Measurements from ENCODE around the gene GRAMD1A. TPM values are rescaled to one million over a fixed set of nuclear protein-coding genes. Genes with fewer than 3 reads are reported as not detected.

The GRAMD1A gene
- polyA plus RNA-seq (2012; rRNA removed), result 64.6 and 81.9 TPM in 2 replicates
- polyA plus RNA-seq (2012; cell fraction: cytosol; rRNA removed), result 55.0 and 68.3 TPM in 2 replicates
- 145 and 165 TPM in 2 replicates for polyA plus RNA-seq (2012; cell fraction: nucleus; rRNA removed)

DNA sequence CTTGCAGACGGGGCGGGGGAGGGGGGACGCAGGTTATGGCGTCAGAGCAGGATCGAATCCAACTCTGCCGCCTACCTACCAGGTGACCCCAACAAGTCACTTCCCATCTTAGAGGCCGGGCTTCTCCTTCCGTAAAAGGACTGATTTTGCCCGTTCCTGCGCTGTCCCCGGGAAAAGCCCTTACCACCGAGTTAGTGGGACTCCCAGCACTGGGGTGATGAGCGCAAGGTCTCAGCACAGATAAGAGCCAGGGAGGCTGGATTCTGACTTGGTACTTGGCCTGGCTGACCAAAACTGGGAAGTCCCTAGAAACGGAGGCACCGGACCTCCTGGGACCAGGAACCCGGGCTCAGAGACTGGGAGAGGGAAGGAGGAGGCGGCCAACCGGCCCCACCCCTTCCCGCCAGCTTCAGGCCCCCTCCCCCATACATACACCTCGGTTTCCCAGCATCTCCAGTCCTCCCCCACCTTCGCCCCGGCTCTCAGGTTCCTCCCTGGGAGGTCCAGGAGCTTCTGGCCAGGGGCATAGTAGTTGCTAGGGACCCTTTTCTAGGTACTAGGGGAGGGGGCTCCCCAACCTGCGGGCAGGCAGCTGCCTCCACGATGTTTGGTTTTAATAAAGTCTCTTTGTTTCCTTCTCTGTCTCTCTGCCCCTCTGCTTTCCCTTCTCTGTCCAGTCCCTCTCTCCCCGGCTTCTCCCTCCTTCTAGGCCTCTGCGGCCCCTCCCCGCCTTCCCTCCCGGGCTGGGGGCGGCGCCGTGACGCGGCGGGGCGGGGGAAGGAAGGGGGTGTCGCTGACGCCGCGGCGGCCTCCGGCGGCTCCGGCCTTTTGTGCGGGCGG is at the start of gene GRAMD1A:
Gene GRAMD1A (plus strand): TSS at position 826 of the 840 bp plus-strand sequence. CDS start 156 bp downstream, outside the sequence.
- Histone ChIP-seq H3F3A (replicated peaks; ENCODE audit: insufficient read depth) (no peaks in the 10 kb centered on the region), H3K4me1 (ENCODE audit: control insufficient read depth in 1 of 2, insufficient read depth in 2 of 2, low read depth in 1 of 2, low read length in 1 of 2) (peaks cover 7 to 16% of the 10 kb centered on the region in 2 experiments; a peak in 2 of 4 replicates), H3K36me3 (replicated peaks in 1 of 2; ENCODE audit: control insufficient read depth in 1 of 2, insufficient read depth in 2 of 2, low read length in 1 of 2) (no peaks in the 10 kb centered on the region), H3K9me2 (no peaks in the 10 kb centered on the region), H3K79me2 (ENCODE audit: insufficient read depth) (peaks cover 56% of the 10 kb centered on the region), H3K4me2 (peak within 1 kb of the TSS; percentile 98), H3K27me3 (ENCODE audit: insufficient read depth) (no peaks in the 10 kb centered on the region), H4K20me1 (ENCODE audit: insufficient read depth) (peaks cover 24% of the 10 kb centered on the region), H3K4me3 (ENCODE audit: low read depth in 2 of 2, low read length in 1 of 2) (peak within 1 kb of the TSS; percentile 68 to 79), H3K9ac (peak within 1 kb of the TSS; percentile 82), H3K27ac (ENCODE audit: low read depth in 2 of 2, low read length in 1 of 2) (peak within 1 kb of the TSS; percentile 86 to 91), H3K9me3 (no peaks in the 10 kb centered on the region), H2AFZ (ENCODE audit: low read depth) (peak within 1 kb of the TSS; percentile 89)
- DNase-seq, result peak; percentile 98
- 3% methylated on average over 40 of the region's 45 CpGs for WGBS (ENCODE audit: low lambda C conversion rate)
- CTCF ChIA-PET, result interaction anchor here (1.0 to 2.7 kb wide), 7 partner anchors 12 to 73 kb away, joined by 3 to 16 read pairs (median 3); partner anchors contain the start of gene ZNF30
- TF ChIP-seq MXI1 (IDR thresholded peaks at IDR 0.05; ENCODE audit: low read depth, low read length) (no peak), PBX3 (IDR thresholded peaks at IDR 0.05) (no peak; the same call in 1 of the 2 replicates), RAD21 (IDR thresholded peaks at IDR 0.05; ENCODE audit: low read length) (no peak), EP300 (IDR thresholded peaks at IDR 0.05; ENCODE audit: borderline replicate concordance in 1 of 2, low read depth in 1 of 2, low read length in 1 of 2) (no peak), SMC3 (IDR thresholded peaks at IDR 0.05; ENCODE audit: low read depth, low read length) (no peak), MEF2A (IDR thresholded peaks at IDR 0.05; ENCODE audit: borderline replicate concordance, low read depth) (no peak), ZBTB33 (IDR thresholded peaks at IDR 0.05; ENCODE audit: borderline replicate concordance, low read depth) (no peak), POLR2AphosphoS5 (IDR thresholded peaks at IDR 0.05; ENCODE audit: low read depth, low read length) (peak; percentile 83), TAF1 (IDR thresholded peaks at IDR 0.05; ENCODE audit: borderline replicate concordance, low read depth, low read length) (peak; percentile 83)
- POLR2A ChIA-PET, result interaction anchor here (0.7 to 2.5 kb wide), 3 partner anchors 9 to 37 kb away, joined by 3 to 8 read pairs (median 3); no protein-coding TSS in a partner anchor

- no peak overlapping the region for H3K9ac ChIP-seq
- H3F3A ChIP-seq (replicated peaks; ENCODE audit: insufficient read depth), result no peaks in the 10 kb centered on the region
- no peak overlapping the region for H3K4me2 ChIP-seq
- peaks cover 24% of the 10 kb centered on the region; the same call in 1 of the 2 replicates for H3K9me3 ChIP-seq
- H4K20me1 ChIP-seq (ENCODE audit: insufficient read depth), result no peaks in the 10 kb centered on the region
- no peak overlapping the region for H3K27ac ChIP-seq (ENCODE audit: low read depth in 2 of 2, low read length in 1 of 2)
- CTCF ChIA-PET, result interaction anchor here (0.7 kb wide), 1 partner anchor 215 kb away, joined by 3 read pairs; no protein-coding TSS in a partner anchor
- H3K36me3 ChIP-seq (replicated peaks in 1 of 2; ENCODE audit: control insufficient read depth in 1 of 2, insufficient read depth in 2 of 2, low read length in 1 of 2), result peaks cover 29 to 61% of the 10 kb centered on the region in 2 experiments
- DNase-seq, result no peak
- H3K79me2 ChIP-seq (ENCODE audit: insufficient read depth), result no peaks in the 10 kb centered on the region
- H3K9me2 ChIP-seq, result no peaks in the 10 kb centered on the region
- no peaks in the 10 kb centered on the region for H3K4me1 ChIP-seq (ENCODE audit: control insufficient read depth in 1 of 2, insufficient read depth in 2 of 2, low read depth in 1 of 2, low read length in 1 of 2)
- H3K4me3 ChIP-seq (ENCODE audit: low read depth in 2 of 2, low read length in 1 of 2), result no peak overlapping the region
- no peak overlapping the region for H2AFZ ChIP-seq (ENCODE audit: low read depth)
- POLR2A ChIA-PET, result no interaction called here
- H3K27me3 ChIP-seq (ENCODE audit: insufficient read depth), result no peaks in the 10 kb centered on the region
- TF ChIP-seq, protein P1, sequence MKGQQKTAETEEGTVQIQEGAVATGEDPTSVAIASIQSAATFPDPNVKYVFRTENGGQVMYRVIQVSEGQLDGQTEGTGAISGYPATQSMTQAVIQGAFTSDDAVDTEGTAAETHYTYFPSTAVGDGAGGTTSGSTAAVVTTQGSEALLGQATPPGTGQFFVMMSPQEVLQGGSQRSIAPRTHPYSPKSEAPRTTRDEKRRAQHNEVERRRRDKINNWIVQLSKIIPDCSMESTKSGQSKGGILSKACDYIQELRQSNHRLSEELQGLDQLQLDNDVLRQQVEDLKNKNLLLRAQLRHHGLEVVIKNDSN (IDR thresholded peaks at IDR 0.05; ENCODE audit: borderline replicate concordance, low read depth), result no peak
- no peak for TF ChIP-seq EP300 (IDR thresholded peaks at IDR 0.05; ENCODE audit: borderline replicate concordance in 1 of 2, low read depth in 1 of 2, low read length in 1 of 2)
- TF ChIP-seq, protein P2, sequence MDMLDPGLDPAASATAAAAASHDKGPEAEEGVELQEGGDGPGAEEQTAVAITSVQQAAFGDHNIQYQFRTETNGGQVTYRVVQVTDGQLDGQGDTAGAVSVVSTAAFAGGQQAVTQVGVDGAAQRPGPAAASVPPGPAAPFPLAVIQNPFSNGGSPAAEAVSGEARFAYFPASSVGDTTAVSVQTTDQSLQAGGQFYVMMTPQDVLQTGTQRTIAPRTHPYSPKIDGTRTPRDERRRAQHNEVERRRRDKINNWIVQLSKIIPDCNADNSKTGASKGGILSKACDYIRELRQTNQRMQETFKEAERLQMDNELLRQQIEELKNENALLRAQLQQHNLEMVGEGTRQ (IDR thresholded peaks at IDR 0.05; ENCODE audit: borderline replicate concordance, low read depth, low read length), result no peak
- TF ChIP-seq RFX5 (IDR thresholded peaks at IDR 0.05; ENCODE audit: low read length), result no peak
- no peak for TF ChIP-seq ZBTB33 (IDR thresholded peaks at IDR 0.05; ENCODE audit: borderline replicate concordance, low read depth)
- TF ChIP-seq YY1 (IDR thresholded peaks at IDR 0.05; ENCODE audit: low read depth), result no peak
- TF ChIP-seq GABPA (IDR thresholded peaks at IDR 0.05; ENCODE audit: low read depth), result no peak
- TF ChIP-seq MXI1 (IDR thresholded peaks at IDR 0.05; ENCODE audit: low read depth, low read length), result no peak
- no peak for TF ChIP-seq FOXM1 (IDR thresholded peaks at IDR 0.05; ENCODE audit: low read depth)
- TF ChIP-seq RCOR1 (IDR thresholded peaks at IDR 0.05; ENCODE audit: low read length), result no peak
- no peak for TF ChIP-seq MEF2A (IDR thresholded peaks at IDR 0.05; ENCODE audit: borderline replicate concordance, low read depth)
- no peak for TF ChIP-seq FOXJ3 (CRISPR knock-in tag; IDR thresholded peaks at IDR 0.05)
- no peak for TF ChIP-seq RAD21 (IDR thresholded peaks at IDR 0.05; ENCODE audit: low read length)
Measured at GRCh38 chr19:34953092-34953491, 47.0 kb upstream of the GRAMD1A start.

Data from SK-N-SH (cell line).